Endothelial cell of umbilical vein (primary cell): ENCODE measurements around the gene RAB17. TPM values are rescaled to one million over a fixed set of nuclear protein-coding genes. Genes with fewer than 3 reads are reported as not detected.

Experiments
- Bru-seq: library from RNA; stranded (reverse); fragments of 400-500 nt; gene quantifications from one replicate; lab custom pipeline; 2021; lab: Mats Ljungman, UMichigan
- BruChase-seq, 2 experiments: library from RNA; stranded (reverse); fragments of 400-500 nt; gene quantifications; one replicate each; lab custom pipeline; 2021; lab: Mats Ljungman, UMichigan
- BruUV-seq: library from RNA; stranded (reverse); fragments of 400-500 nt; replicated peaks from 2 replicates; lab custom pipeline; 2021; lab: Mats Ljungman, UMichigan
- CTCF ChIA-PET: fragments of 300-600, 350-600 bp; sonication (Branson Sonifier 250); formaldehyde crosslinking; loops from one replicate; lab custom pipeline; 2021; ENCODE audit warnings: antibody characterized with exemption, inconsistent platforms; lab: Charles Lee
- POLR2A ChIA-PET: fragments of 300-600, 350-600 bp; sonication (Branson Sonifier 250); formaldehyde crosslinking; loops from one replicate; lab custom pipeline; 2021; ENCODE audit warnings: antibody characterized with exemption, inconsistent platforms; lab: Charles Lee
- DNase-seq: peaks from one replicate; pipeline ENCODE4 v3.0.0-alpha.2; 2011; ENCODE audit warnings: low read depth, low spot score
- FAIRE-seq: peaks from 2 replicates; lab custom pipeline; 2011; peaks lifted over from hg19 to GRCh38; lab: Jason Lieb, UNC
- H2AFZ ChIP-seq: 2 replicates; pipeline ENCODE4 v1.6.0; 2012; ENCODE audit warnings: low read depth, low read length, control low read depth, inconsistent platforms
- H3K27ac ChIP-seq: 2 replicates; pipeline ENCODE4 v1.5.1; 2011; ENCODE audit warnings: low read depth, mild to moderate bottlenecking, control low read depth, low read length, moderate library complexity; ENCODE audit not compliant: insufficient read depth
- H3K27me3 ChIP-seq, 2 experiments: 2 replicates each; pipeline versions ENCODE4 v1.6.0 to v1.6.1; 2011; ENCODE audit warnings: low read length in 2 of 2, mixed read lengths in 1 of 2; ENCODE audit not compliant: control insufficient read depth in 2 of 2, insufficient read depth in 2 of 2
- H3K36me3 ChIP-seq, 2 experiments: 2 replicates in 1 of 2; 3 replicates in 1 of 2; pipeline ENCODE4 v1.5.1; 2011; ENCODE audit warnings: low read length in 2 of 2, mild to moderate bottlenecking in 1 of 2, moderate library complexity in 1 of 2; ENCODE audit not compliant: control insufficient read depth in 2 of 2, insufficient read depth in 2 of 2; ENCODE audit errors: extremely low read depth in 1 of 2
- H3K4me1 ChIP-seq: 3 replicates; pipeline ENCODE4 v1.5.1; 2011; ENCODE audit warnings: mild to moderate bottlenecking, low read length; ENCODE audit not compliant: control insufficient read depth, insufficient read depth; ENCODE audit errors: extremely low read depth
- H3K4me2 ChIP-seq: 2 replicates; pipeline ENCODE4 v1.6.1; 2011; ENCODE audit warnings: low read length, control low read depth, mixed read lengths; ENCODE audit not compliant: insufficient read depth
- H3K4me3 ChIP-seq, 3 experiments: fragments of 200-600 bp in 1 of 3; sonication (generic), shearing (Covaris generic) in 1 of 3; replicated peaks in 1 of 3; 2 replicates each; pipeline ENCODE4 v1.5.1; 2011 to 2016; ENCODE audit warnings: control low read depth in 3 of 3, low read length in 3 of 3, mild to moderate bottlenecking in 2 of 3, inconsistent platforms in 1 of 3, low read depth in 1 of 3, moderate library complexity in 1 of 3; ENCODE audit not compliant: insufficient read depth in 1 of 3
- H3K79me2 ChIP-seq: 2 replicates; pipeline ENCODE4 v1.6.0; 2012; ENCODE audit warnings: low read length, inconsistent platforms; ENCODE audit not compliant: control insufficient read depth, insufficient read depth
- H3K9ac ChIP-seq: replicated peaks from 2 replicates; pipeline ENCODE3; 2011; ENCODE audit warnings: low read length, control low read depth; ENCODE audit not compliant: insufficient read depth; ENCODE audit errors: extremely low read depth
- H3K9me1 ChIP-seq: replicated peaks from 3 replicates; pipeline ENCODE4 v1.6.0; 2011; ENCODE audit warnings: mild to moderate bottlenecking, low read length; ENCODE audit not compliant: control insufficient read depth, insufficient read depth; ENCODE audit errors: extremely low read depth
- H3K9me3 ChIP-seq: replicated peaks from 2 replicates; pipeline ENCODE4 v1.5.1; 2012; ENCODE audit warnings: low read length, inconsistent platforms; ENCODE audit not compliant: control insufficient read depth, insufficient read depth
- H4K20me1 ChIP-seq: replicated peaks from 2 replicates; pipeline ENCODE3; 2011; ENCODE audit warnings: mild to moderate bottlenecking, low read length; ENCODE audit not compliant: control insufficient read depth, insufficient read depth; ENCODE audit errors: extremely low read depth
- EZH2 ChIP-seq: IDR thresholded peaks from 2 replicates; pipeline ENCODE4 v1.6.1; 2012; ENCODE audit warnings: borderline replicate concordance, low read depth, mild to moderate bottlenecking, moderate library complexity, low read length, inconsistent platforms; ENCODE audit not compliant: severe bottlenecking
- FOS ChIP-seq: IDR thresholded peaks from 2 replicates; pipeline ENCODE4 v1.6.1; 2011; ENCODE audit warnings: mild to moderate bottlenecking, low read length, moderate library complexity, borderline replicate concordance; ENCODE audit not compliant: insufficient read depth
- GATA2 ChIP-seq: IDR thresholded peaks from 2 replicates; pipeline ENCODE4 v1.7.0; 2011; ENCODE audit warnings: low read depth, mild to moderate bottlenecking, moderate library complexity, mixed read lengths, low read length; ENCODE audit not compliant: insufficient read length, insufficient read depth
- JUN ChIP-seq: IDR thresholded peaks from 2 replicates; pipeline ENCODE4 v1.6.1; 2011; ENCODE audit warnings: borderline replicate concordance, low read depth; ENCODE audit not compliant: insufficient read length, insufficient read depth
- POLR2A ChIP-seq: IDR thresholded peaks from 2 replicates; pipeline ENCODE4 v1.6.1; 2012; ENCODE audit warnings: low read depth, mild to moderate bottlenecking, control low read depth, low read length
- POLR2AphosphoS5 ChIP-seq: IDR thresholded peaks from 2 replicates; pipeline ENCODE4 v1.6.1; 2012; ENCODE audit warnings: low read depth, mild to moderate bottlenecking, control low read depth, low read length, moderate library complexity; ENCODE audit not compliant: insufficient read depth
- dilution Hi-C: fragments of 300-500 bp; cut with MboI; formaldehyde crosslinking; loops from one replicate; pipeline ENCODE4 v1.15.0; 2019; ENCODE audit warnings: low sequenced_read_pairs; ENCODE audit not compliant: extremely low pct_ligation_motif_present
- intact Hi-C: fragments of 100-400 bp; cut with micrococcal nuclease; formaldehyde crosslinking; loops from one replicate; pipeline ENCODE4 v1.10.0; 2022
- long read RNA-seq: library from polyadenylated mRNA; stranded (forward); transcript quantifications from one replicate; pipeline ENCODE4 v2.0.0, GENCODE V29; 2021
- polyA minus RNA-seq, 3 experiments: library from RNA; depleted of rRNA, polyadenylated mRNA; stranded (reverse); fragments of >200 nt; gene quantifications; 1 replicate in 1 of 3; 2 replicates in 2 of 3; pipeline ENCODE4 v1.2.3, GENCODE V29; 2011
- polyA plus RNA-seq, 4 experiments: library from polyadenylated mRNA; depleted of rRNA in 3 of 4; stranded (reverse) in 3 of 4; unstranded in 1 of 4; fragments of >200 nt; gene quantifications; 2 replicates each; pipeline versions ENCODE4 v1.2.1 to v1.2.3, GENCODE V29; 2011 to 2012; ENCODE audit warnings: missing spikeins in 1 of 4
- total RNA-seq: library from RNA; stranded (reverse); gene quantifications from 2 replicates; pipeline ENCODE4 v1.2.3, GENCODE V29; 2021
- TF ChIP-seq, protein P1 (sequence below): IDR thresholded peaks from 2 replicates; pipeline ENCODE4 v1.6.1; 2011; ENCODE audit not compliant: insufficient read depth, insufficient read length
- TF ChIP-seq, protein P2 (sequence below), 2 donors: IDR thresholded peaks; 1 replicate in 1 of 2; 2 replicates in 1 of 2; pipeline ENCODE4 v1.5.1; 2011; ENCODE audit warnings: low read length in 2 of 2, mild to moderate bottlenecking in 2 of 2, moderate library complexity in 2 of 2, control low read depth in 1 of 2, inconsistent platforms in 1 of 2, low read depth in 1 of 2; ENCODE audit not compliant: insufficient read depth in 1 of 2; ENCODE audit errors: extremely low read depth in 1 of 2

RAB17 gene, protein sequence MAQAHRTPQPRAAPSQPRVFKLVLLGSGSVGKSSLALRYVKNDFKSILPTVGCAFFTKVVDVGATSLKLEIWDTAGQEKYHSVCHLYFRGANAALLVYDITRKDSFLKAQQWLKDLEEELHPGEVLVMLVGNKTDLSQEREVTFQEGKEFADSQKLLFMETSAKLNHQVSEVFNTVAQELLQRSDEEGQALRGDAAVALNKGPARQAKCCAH
- total RNA-seq (0.55 and 0.77 TPM in 2 replicates), polyA plus RNA-seq (0.37 and 0.41 TPM in 2 replicates), polyA minus RNA-seq (0.51 and 0.63 TPM in 2 replicates), Bru-seq, nascent RNA (percentile 20 among the genes with signal in this experiment), BruChase-seq, experiment 1, labeled RNA remaining after a 6-hour chase (percentile 36 among the genes with signal in this experiment), BruChase-seq, experiment 2, labeled RNA remaining after a 2-hour chase (percentile 32 among the genes with signal in this experiment)
- polyA plus RNA-seq (2011; cell fraction: cytosol; rRNA removed): 0.19 and 0.56 TPM in 2 replicates
- 1.3 and 1.8 TPM in 2 replicates for polyA plus RNA-seq (2011; cell fraction: nucleus; rRNA removed)
- polyA plus RNA-seq (2012): 0.16 TPM in 1 of 2 replicates, not detected in the other
- 2.3 TPM for polyA minus RNA-seq (2011; cell fraction: cytosol; rRNA and poly(A)+ RNA removed)
- polyA minus RNA-seq (2011; cell fraction: nucleus; rRNA and poly(A)+ RNA removed): 1.0 and 1.3 TPM in 2 replicates
- long read RNA-seq: 0 reads

- Histone ChIP-seq H3K79me2 (no peaks in the 10 kb centered on the region), H3K9me3 (no peaks in the 10 kb centered on the region), H3K27ac (no peak within 1 kb of the TSS), H3K36me3 (no peaks in the 10 kb centered on the region), H2AFZ (no peak within 1 kb of the TSS), H3K9ac (no peak within 1 kb of the TSS), H3K4me2 (no peak within 1 kb of the TSS), H3K27me3 (peaks cover 0 to 2% of the 10 kb centered on the region in 2 experiments), H3K9me1 (no peaks in the 10 kb centered on the region), H4K20me1 (no peaks in the 10 kb centered on the region), H3K4me1 (no peaks in the 10 kb centered on the region), H3K4me3 (no peak within 1 kb of the TSS)
- ChIA-PET POLR2A (interaction anchor here (0.7 kb wide), 1 partner anchor 1410 kb away, joined by 4 read pairs; no protein-coding TSS in a partner anchor), CTCF (interaction anchor here (1.1 to 2.0 kb wide), 6 partner anchors 9 to 78 kb away, joined by 3 to 5 read pairs (median 4); no protein-coding TSS in a partner anchor)
- DNase-seq: no peak
- TF ChIP-seq, protein P1, sequence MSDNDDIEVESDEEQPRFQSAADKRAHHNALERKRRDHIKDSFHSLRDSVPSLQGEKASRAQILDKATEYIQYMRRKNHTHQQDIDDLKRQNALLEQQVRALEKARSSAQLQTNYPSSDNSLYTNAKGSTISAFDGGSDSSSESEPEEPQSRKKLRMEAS: no peak
- TF ChIP-seq EZH2 (no peak), POLR2A (no peak), GATA2 (no peak), FOS (no peak), JUN (no peak), POLR2AphosphoS5 (no peak)
- TF ChIP-seq, protein P2, sequence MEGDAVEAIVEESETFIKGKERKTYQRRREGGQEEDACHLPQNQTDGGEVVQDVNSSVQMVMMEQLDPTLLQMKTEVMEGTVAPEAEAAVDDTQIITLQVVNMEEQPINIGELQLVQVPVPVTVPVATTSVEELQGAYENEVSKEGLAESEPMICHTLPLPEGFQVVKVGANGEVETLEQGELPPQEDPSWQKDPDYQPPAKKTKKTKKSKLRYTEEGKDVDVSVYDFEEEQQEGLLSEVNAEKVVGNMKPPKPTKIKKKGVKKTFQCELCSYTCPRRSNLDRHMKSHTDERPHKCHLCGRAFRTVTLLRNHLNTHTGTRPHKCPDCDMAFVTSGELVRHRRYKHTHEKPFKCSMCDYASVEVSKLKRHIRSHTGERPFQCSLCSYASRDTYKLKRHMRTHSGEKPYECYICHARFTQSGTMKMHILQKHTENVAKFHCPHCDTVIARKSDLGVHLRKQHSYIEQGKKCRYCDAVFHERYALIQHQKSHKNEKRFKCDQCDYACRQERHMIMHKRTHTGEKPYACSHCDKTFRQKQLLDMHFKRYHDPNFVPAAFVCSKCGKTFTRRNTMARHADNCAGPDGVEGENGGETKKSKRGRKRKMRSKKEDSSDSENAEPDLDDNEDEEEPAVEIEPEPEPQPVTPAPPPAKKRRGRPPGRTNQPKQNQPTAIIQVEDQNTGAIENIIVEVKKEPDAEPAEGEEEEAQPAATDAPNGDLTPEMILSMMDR (IDR thresholded peaks at IDR 0.05; ENCODE audit: extremely low read depth in 1 of 2, insufficient read depth in 1 of 2, low read depth in 1 of 2, low read length in 2 of 2): no peak
- FAIRE-seq: no peak
- no TSS peak for BruUV-seq
- dilution Hi-C loops (no loop called here), intact Hi-C loops (no loop called here)
These were observed at the start of gene RAB17 for GRCh38 chr2:237590272-237591140. TSS of gene RAB17 (minus strand) at chr2:237590734. CDS start at chr2:237586154, 4,580 bp downstream.
